WTC11 (cell line): Measurements from ENCODE around the gene DDX25. TPM values are rescaled to one million over a fixed set of nuclear protein-coding genes. Genes with fewer than 3 reads are reported as not detected.

Source experiments
- ATAC-seq: fragments of 200-7000 bp; cut with Tn5 transposase; 2 replicates; pipeline ENCODE4 v1.10.0; 2021; ENCODE audit warnings: mild to moderate bottlenecking, moderate library complexity
- CTCF ChIA-PET: fragments of 300-600 bp; sonication (Branson Sonifier 250); formaldehyde crosslinking; loops from one replicate; lab custom pipeline; 2021; ENCODE audit warnings: antibody characterized with exemption; lab: Charles Lee
- POLR2A ChIA-PET: fragments of 350-600 bp; sonication (Branson Sonifier 250); formaldehyde crosslinking; loops from one replicate; lab custom pipeline; 2021; ENCODE audit warnings: antibody characterized with exemption; lab: Charles Lee
- DNase-seq: peaks from one replicate; pipeline ENCODE4 v3.0.0; 2021; ENCODE audit warnings: low spot score
- H3K27ac Mint-ChIP-seq: 2 replicates; pipeline ENCODE4 v1.8.0; 2021; ENCODE audit warnings: mixed read lengths
- H3K27me3 Mint-ChIP-seq: 2 replicates; pipeline ENCODE4 v1.8.0; 2021; ENCODE audit warnings: low read depth, mild to moderate bottlenecking, moderate library complexity, mixed read lengths
- H3K36me3 Mint-ChIP-seq: 2 replicates; pipeline ENCODE4 v1.8.0; 2021; ENCODE audit warnings: mixed read lengths
- H3K4me1 Mint-ChIP-seq: 2 replicates; pipeline ENCODE4 v1.8.0; 2022; ENCODE audit warnings: mixed read lengths
- H3K4me3 Mint-ChIP-seq: 2 replicates; pipeline ENCODE4 v1.8.0; 2021; ENCODE audit warnings: mild to moderate bottlenecking, moderate library complexity, mixed read lengths
- H3K9me3 Mint-ChIP-seq: 2 replicates; pipeline ENCODE4 v1.8.0; 2021; ENCODE audit warnings: mixed read lengths
- CBFB ChIP-seq: sonication (generic); formaldehyde crosslinking; IDR thresholded peaks from 2 replicates; pipeline ENCODE4 v1.8.1; 2022; ENCODE audit warnings: mild to moderate bottlenecking, low read depth, missing genetic modification reagents
- E2F5 ChIP-seq: sonication (generic); formaldehyde crosslinking; IDR thresholded peaks from 2 replicates; pipeline ENCODE4 v1.8.1; 2022; ENCODE audit warnings: mild to moderate bottlenecking, moderate library complexity, missing genetic modification reagents
- ERG ChIP-seq: fragments of 250-450 bp; sonication (Bioruptor Pico); IDR thresholded peaks from 2 replicates; pipeline ENCODE4 v1.8.0; 2021; ENCODE audit warnings: mild to moderate bottlenecking
- MYBL2 ChIP-seq: sonication (generic); formaldehyde crosslinking; IDR thresholded peaks from 2 replicates; pipeline ENCODE4 v1.8.1; 2023; ENCODE audit warnings: mild to moderate bottlenecking, moderate library complexity, missing genetic modification reagents
- NR1H2 ChIP-seq: sonication (generic); formaldehyde crosslinking; IDR thresholded peaks from 2 replicates; pipeline ENCODE4 v1.9.0; 2021; ENCODE audit warnings: mild to moderate bottlenecking, moderate library complexity, missing genetic modification reagents
- RELA ChIP-seq: sonication (generic); formaldehyde crosslinking; IDR thresholded peaks from 2 replicates; pipeline ENCODE4 v1.8.1; 2022; ENCODE audit warnings: missing genetic modification reagents, mild to moderate bottlenecking, borderline replicate concordance
- SP1 ChIP-seq: sonication (generic); formaldehyde crosslinking; conservative IDR thresholded peaks from 2 replicates; pipeline ENCODE4 v1.8.1; 2022; ENCODE audit warnings: missing genetic modification reagents
- USF2 ChIP-seq: sonication (generic); formaldehyde crosslinking; IDR thresholded peaks from 2 replicates; pipeline ENCODE4 v1.8.1; 2023; ENCODE audit warnings: mild to moderate bottlenecking, missing genetic modification reagents, moderate library complexity
- ZNF263 ChIP-seq: sonication (generic); formaldehyde crosslinking; IDR thresholded peaks from 2 replicates; pipeline ENCODE4 v1.8.1; 2022; ENCODE audit warnings: low read depth, mild to moderate bottlenecking, moderate library complexity, missing genetic modification reagents
- ZNF281 ChIP-seq: sonication (generic); formaldehyde crosslinking; IDR thresholded peaks from 2 replicates; pipeline ENCODE4 v1.8.0; 2023; ENCODE audit warnings: mild to moderate bottlenecking, missing genetic modification reagents
- ZNF317 ChIP-seq: sonication (generic); formaldehyde crosslinking; IDR thresholded peaks from 2 replicates; pipeline ENCODE4 v1.8.1; 2023; ENCODE audit warnings: low read depth, mild to moderate bottlenecking, moderate library complexity, missing genetic modification reagents, borderline replicate concordance
- total RNA-seq: library from RNA; stranded (reverse); gene quantifications from 3 replicates; pipeline ENCODE4 v1.2.3, GENCODE V29; 2021
- TF ChIP-seq, protein P1 (sequence below): sonication (generic); formaldehyde crosslinking; IDR thresholded peaks from 2 replicates; pipeline ENCODE4 v1.8.0; 2023; ENCODE audit warnings: missing genetic modification reagents, mild to moderate bottlenecking, borderline replicate concordance
- TF ChIP-seq, protein P2 (sequence below): sonication (generic); formaldehyde crosslinking; IDR thresholded peaks from 2 replicates; pipeline ENCODE4 v1.8.1; 2022; ENCODE audit warnings: missing genetic modification reagents, borderline replicate concordance
- TF ChIP-seq, protein P3 (sequence below): fragments of 250-450 bp; sonication (Bioruptor Pico); IDR thresholded peaks from 2 replicates; pipeline ENCODE4 v1.9.0; 2021; ENCODE audit warnings: mild to moderate bottlenecking
- TF ChIP-seq, protein P4 (sequence below): sonication (generic); formaldehyde crosslinking; IDR thresholded peaks from 2 replicates; pipeline ENCODE4 v1.8.0; 2022; ENCODE audit warnings: mild to moderate bottlenecking, missing genetic modification reagents
- TF ChIP-seq, protein P5 (sequence below): fragments of 250-450 bp; sonication (Bioruptor Pico); IDR thresholded peaks from 2 replicates; pipeline ENCODE4 v1.9.0; 2021; ENCODE audit warnings: mild to moderate bottlenecking

The DDX25 gene
- total RNA-seq, 1 experiment from 2014 or later: 17.5 TPM

GRCh38 chr11:125977333-125977732, 73.0 kb downstream of the DDX25 start (continued):
- TF ChIP-seq, protein P1, sequence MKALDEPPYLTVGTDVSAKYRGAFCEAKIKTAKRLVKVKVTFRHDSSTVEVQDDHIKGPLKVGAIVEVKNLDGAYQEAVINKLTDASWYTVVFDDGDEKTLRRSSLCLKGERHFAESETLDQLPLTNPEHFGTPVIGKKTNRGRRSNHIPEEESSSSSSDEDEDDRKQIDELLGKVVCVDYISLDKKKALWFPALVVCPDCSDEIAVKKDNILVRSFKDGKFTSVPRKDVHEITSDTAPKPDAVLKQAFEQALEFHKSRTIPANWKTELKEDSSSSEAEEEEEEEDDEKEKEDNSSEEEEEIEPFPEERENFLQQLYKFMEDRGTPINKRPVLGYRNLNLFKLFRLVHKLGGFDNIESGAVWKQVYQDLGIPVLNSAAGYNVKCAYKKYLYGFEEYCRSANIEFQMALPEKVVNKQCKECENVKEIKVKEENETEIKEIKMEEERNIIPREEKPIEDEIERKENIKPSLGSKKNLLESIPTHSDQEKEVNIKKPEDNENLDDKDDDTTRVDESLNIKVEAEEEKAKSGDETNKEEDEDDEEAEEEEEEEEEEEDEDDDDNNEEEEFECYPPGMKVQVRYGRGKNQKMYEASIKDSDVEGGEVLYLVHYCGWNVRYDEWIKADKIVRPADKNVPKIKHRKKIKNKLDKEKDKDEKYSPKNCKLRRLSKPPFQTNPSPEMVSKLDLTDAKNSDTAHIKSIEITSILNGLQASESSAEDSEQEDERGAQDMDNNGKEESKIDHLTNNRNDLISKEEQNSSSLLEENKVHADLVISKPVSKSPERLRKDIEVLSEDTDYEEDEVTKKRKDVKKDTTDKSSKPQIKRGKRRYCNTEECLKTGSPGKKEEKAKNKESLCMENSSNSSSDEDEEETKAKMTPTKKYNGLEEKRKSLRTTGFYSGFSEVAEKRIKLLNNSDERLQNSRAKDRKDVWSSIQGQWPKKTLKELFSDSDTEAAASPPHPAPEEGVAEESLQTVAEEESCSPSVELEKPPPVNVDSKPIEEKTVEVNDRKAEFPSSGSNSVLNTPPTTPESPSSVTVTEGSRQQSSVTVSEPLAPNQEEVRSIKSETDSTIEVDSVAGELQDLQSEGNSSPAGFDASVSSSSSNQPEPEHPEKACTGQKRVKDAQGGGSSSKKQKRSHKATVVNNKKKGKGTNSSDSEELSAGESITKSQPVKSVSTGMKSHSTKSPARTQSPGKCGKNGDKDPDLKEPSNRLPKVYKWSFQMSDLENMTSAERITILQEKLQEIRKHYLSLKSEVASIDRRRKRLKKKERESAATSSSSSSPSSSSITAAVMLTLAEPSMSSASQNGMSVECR: no peak
- TF ChIP-seq E2F5 (no peak), ERG (CRISPR knock-in tag) (no peak), ZNF281 (no peak)

- Mint-ChIP-seq H3K27ac (no peak overlapping the region), H3K4me3 (no peak overlapping the region), H3K9me3 (no peaks in the 10 kb centered on the region), H3K27me3 (no peaks in the 10 kb centered on the region), H3K4me1 (peaks cover 32% of the 10 kb centered on the region), H3K36me3 (peaks cover 3% of the 10 kb centered on the region)
- ChIA-PET POLR2A (no interaction called here), CTCF (no interaction called here)
- ATAC-seq (no peak), DNase-seq (no peak)
- TF ChIP-seq ZNF263: no peak
- TF ChIP-seq CBFB (CRISPR knock-in tag): no peak
- no peak for TF ChIP-seq RELA
- TF ChIP-seq MYBL2 (CRISPR knock-in tag): no peak
- TF ChIP-seq, protein P2, sequence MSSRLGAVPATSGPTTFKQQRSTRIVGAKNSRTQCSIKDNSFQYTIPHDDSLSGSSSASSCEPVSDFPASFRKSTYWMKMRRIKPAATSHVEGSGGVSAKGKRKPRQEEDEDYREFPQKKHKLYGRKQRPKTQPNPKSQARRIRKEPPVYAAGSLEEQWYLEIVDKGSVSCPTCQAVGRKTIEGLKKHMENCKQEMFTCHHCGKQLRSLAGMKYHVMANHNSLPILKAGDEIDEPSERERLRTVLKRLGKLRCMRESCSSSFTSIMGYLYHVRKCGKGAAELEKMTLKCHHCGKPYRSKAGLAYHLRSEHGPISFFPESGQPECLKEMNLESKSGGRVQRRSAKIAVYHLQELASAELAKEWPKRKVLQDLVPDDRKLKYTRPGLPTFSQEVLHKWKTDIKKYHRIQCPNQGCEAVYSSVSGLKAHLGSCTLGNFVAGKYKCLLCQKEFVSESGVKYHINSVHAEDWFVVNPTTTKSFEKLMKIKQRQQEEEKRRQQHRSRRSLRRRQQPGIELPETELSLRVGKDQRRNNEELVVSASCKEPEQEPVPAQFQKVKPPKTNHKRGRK (CRISPR knock-in tag): no peak
- TF ChIP-seq USF2 (CRISPR knock-in tag): no peak
- TF ChIP-seq ZNF317: no peak
- TF ChIP-seq, protein P3, sequence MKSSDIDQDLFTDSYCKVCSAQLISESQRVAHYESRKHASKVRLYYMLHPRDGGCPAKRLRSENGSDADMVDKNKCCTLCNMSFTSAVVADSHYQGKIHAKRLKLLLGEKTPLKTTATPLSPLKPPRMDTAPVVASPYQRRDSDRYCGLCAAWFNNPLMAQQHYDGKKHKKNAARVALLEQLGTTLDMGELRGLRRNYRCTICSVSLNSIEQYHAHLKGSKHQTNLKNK (CRISPR knock-in tag): no peak
- TF ChIP-seq, protein P4, sequence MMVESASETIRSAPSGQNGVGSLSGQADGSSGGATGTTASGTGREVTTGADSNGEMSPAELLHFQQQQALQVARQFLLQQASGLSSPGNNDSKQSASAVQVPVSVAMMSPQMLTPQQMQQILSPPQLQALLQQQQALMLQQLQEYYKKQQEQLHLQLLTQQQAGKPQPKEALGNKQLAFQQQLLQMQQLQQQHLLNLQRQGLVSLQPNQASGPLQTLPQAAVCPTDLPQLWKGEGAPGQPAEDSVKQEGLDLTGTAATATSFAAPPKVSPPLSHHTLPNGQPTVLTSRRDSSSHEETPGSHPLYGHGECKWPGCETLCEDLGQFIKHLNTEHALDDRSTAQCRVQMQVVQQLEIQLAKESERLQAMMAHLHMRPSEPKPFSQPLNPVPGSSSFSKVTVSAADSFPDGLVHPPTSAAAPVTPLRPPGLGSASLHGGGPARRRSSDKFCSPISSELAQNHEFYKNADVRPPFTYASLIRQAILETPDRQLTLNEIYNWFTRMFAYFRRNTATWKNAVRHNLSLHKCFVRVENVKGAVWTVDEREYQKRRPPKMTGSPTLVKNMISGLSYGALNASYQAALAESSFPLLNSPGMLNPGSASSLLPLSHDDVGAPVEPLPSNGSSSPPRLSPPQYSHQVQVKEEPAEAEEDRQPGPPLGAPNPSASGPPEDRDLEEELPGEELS: no peak
- TF ChIP-seq SP1 (CRISPR knock-in tag): no peak
- TF ChIP-seq, protein P5, sequence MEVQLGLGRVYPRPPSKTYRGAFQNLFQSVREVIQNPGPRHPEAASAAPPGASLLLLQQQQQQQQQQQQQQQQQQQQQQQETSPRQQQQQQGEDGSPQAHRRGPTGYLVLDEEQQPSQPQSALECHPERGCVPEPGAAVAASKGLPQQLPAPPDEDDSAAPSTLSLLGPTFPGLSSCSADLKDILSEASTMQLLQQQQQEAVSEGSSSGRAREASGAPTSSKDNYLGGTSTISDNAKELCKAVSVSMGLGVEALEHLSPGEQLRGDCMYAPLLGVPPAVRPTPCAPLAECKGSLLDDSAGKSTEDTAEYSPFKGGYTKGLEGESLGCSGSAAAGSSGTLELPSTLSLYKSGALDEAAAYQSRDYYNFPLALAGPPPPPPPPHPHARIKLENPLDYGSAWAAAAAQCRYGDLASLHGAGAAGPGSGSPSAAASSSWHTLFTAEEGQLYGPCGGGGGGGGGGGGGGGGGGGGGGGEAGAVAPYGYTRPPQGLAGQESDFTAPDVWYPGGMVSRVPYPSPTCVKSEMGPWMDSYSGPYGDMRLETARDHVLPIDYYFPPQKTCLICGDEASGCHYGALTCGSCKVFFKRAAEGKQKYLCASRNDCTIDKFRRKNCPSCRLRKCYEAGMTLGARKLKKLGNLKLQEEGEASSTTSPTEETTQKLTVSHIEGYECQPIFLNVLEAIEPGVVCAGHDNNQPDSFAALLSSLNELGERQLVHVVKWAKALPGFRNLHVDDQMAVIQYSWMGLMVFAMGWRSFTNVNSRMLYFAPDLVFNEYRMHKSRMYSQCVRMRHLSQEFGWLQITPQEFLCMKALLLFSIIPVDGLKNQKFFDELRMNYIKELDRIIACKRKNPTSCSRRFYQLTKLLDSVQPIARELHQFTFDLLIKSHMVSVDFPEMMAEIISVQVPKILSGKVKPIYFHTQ: no peak
- TF ChIP-seq NR1H2 (CRISPR knock-in tag): no peak
Measured at GRCh38 chr11:125978181-125978716, 73.9 kb downstream of the DDX25 start.
